AG10803 (cell line): ENCODE data around the gene ZFR2.
"Not testable (repeated sequence)": the region's sequence is repeated elsewhere in the genome, so short reads cannot be mapped to it uniquely, and the experiment has no call there.

Experiments used
- DNase-seq: peaks from one replicate; pipeline ENCODE4 v3.0.0; 2010; ENCODE audit warnings: low read depth
- H3K4me3 ChIP-seq: 2 replicates; pipeline ENCODE4 v1.5.1; 2011; ENCODE audit warnings: mild to moderate bottlenecking, low read length, control low read depth
- CTCF ChIP-seq: conservative IDR thresholded peaks from 2 replicates; pipeline ENCODE4 v1.5.1; 2011; ENCODE audit warnings: mild to moderate bottlenecking, low read length, control low read depth, inconsistent platforms

Gene ZFR2

GRCh38 chr19:3893509-3894179 lies 24.8 kb upstream of the ZFR2 start:
- TF ChIP-seq CTCF, result no peak
- no peak for DNase-seq
- no peak overlapping the region for H3K4me3 ChIP-seq

DNA sequence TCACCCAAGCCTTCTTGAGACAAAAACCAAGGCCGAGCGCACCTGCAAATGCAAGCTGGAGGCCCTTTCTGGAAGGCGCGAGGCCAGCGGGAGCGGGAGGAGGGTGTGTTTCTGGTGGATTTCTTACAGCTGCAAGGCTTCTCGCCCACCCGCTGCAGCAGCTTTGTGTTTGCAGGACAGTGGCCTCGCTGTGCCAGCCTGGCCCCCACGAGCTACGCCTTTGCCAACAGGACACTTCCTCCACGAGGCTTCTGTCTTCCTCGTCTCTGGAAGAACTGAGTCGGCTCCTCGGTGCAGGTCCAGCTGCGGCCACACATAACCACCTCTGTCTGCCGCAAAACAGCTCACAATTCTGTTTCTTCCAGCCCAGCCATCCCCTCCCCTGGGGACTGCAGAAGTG lies 21.8 kb upstream of the ZFR2 start:
- no peak for TF ChIP-seq CTCF
- DNase-seq, result no peak
- no peak overlapping the region for H3K4me3 ChIP-seq

GRCh38 chr19:3882041-3882384 lies 13.2 kb upstream of the ZFR2 start:
- TF ChIP-seq CTCF, result no peak
- H3K4me3 ChIP-seq, result no peak overlapping the region
- DNase-seq, result no peak

DNA sequence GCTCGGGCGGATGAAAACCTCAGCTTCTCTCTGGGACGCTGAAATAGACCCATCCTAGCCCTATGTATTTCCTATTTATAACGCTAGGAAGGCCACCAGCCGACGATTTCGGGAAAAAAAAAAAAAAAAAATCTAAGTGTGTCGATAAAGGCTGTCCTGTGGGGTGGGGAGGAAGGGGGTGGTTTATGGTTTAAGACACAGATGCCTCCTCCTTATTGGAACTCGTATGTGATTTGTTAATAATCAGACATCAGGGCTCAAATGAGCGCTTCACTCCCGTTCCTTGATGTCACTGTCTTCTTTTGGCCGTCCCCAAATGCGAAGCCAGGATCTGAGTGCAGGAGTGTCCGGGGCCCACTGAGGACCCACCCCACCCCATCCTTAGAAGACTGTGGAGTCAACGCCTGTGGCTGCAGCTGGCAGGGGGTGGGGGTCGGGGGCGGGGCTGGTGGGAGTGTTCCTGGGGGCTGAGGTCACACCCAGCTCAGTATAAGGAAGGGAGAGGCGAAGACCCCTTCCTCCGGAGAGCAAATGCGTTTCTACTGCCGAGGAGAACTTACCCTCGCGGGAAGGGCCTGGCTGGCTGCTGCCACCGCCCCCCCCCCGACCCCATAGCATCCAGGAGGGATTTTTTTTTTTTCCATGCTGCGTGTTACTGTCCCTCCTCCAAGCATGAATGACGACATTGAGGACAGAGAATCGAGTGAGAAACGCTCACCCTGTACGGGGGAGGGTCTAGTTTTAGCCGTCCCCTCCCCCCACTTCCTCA lies 12.6 kb upstream of the ZFR2 start:
- H3K4me3 ChIP-seq, result no peak overlapping the region
- TF ChIP-seq CTCF, result no peak
- DNase-seq, result no peak

- no peak for DNase-seq
- H3K4me3 ChIP-seq, result no peak within 1 kb of the TSS
- TF ChIP-seq CTCF, result no peak
Measured at GRCh38 chr19:3880471-3881271, 11.8 kb upstream of the ZFR2 start, which contains the start of gene ATCAY. Gene ATCAY (plus strand): TSS chr19:3880685. CDS start chr19:3885768, 5,083 bp downstream.

GRCh38 chr19:3879656-3880055 lies 10.8 kb upstream of the ZFR2 start:
- TF ChIP-seq CTCF, result no peak
- no peak overlapping the region for H3K4me3 ChIP-seq
- no peak for DNase-seq

DNA sequence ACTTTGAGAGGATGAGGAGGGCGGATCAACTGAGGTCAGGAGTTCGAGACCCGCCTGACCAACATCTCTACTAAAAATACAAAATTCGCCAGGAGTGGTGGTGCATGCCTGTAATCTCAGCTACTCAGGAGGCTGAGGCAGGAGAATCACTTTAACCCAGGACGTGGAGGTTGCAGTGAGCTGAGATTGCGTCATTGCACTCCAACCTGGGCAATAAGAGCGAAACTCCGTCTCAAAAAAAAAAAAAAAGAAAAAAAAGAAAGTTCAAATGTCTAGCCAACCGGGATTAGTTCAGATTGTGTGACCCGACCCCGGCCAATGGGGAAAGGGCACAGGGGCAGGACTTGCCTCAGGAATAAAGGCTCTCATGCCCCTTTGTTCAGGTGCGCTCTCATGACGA lies 5.9 kb upstream of the ZFR2 start:
- not testable (repeated sequence) for H3K4me3 ChIP-seq, DNase-seq
